ENCODE measurements around the gene LRRC37B. TPM values are rescaled to one million over a fixed set of nuclear protein-coding genes. Genes with fewer than 3 reads are reported as not detected.
"Not testable (repeated sequence)": the region's sequence is repeated elsewhere in the genome, so short reads cannot be mapped to it uniquely, and the experiment has no call there.

The LRRC37B gene
- polyA plus RNA-seq, 3 donors: 1.8 to 31.2 (median 2.1) TPM

GRCh38 chr17:32041306-32041875, 34.2 kb downstream of the LRRC37B start:
- H3K4me3 Mint-ChIP-seq; H3K9me3 ChIP-seq (replicated peaks in 1 of 2; ENCODE audit: control insufficient read depth in 1 of 2, insufficient read depth in 1 of 2, low read length in 2 of 2); H4K20me1 ChIP-seq (ENCODE audit: insufficient read depth, low read length); H3K4me1 ChIP-seq (ENCODE audit: control insufficient read depth in 1 of 2, insufficient read depth in 2 of 2, low read length in 2 of 2); H3K9me3 Mint-ChIP-seq; H3K9ac ChIP-seq (ENCODE audit: insufficient read depth, low read length, poor library complexity, severe bottlenecking); H2AFZ ChIP-seq (ENCODE audit: insufficient read depth, low read depth, low read length, poor library complexity, severe bottlenecking); H3K79me2 ChIP-seq (ENCODE audit: insufficient read depth, low read length); intact Hi-C loops (cut with micrococcal nuclease); DNase-seq; H3K27me3 Mint-ChIP-seq (ENCODE audit: low read depth in 3 of 3); H3K4me1 Mint-ChIP-seq; H3K4me3 ChIP-seq (replicated peaks in 1 of 3; ENCODE audit: low read depth in 2 of 3, low read length in 3 of 3); H3K27ac Mint-ChIP-seq; H3K27me3 ChIP-seq (ENCODE audit: control insufficient read depth in 2 of 2, insufficient read depth in 2 of 2, low read length in 2 of 2); H3K4me2 ChIP-seq (replicated peaks; ENCODE audit: extremely low read depth, low read length, poor library complexity, severe bottlenecking); H3K27ac ChIP-seq (ENCODE audit: low read depth in 1 of 2, low read length in 2 of 2): not testable (repeated sequence)
- H3K36me3 Mint-ChIP-seq: peaks cover 48 to 58% of the 10 kb centered on the region in 2 donors
- WGBS (ENCODE audit: insufficient coverage): 94% methylated on average over 7 of the region's 19 CpGs
- peaks cover 31 to 46% of the 10 kb centered on the region in 2 donors for H3K36me3 ChIP-seq (replicated peaks in 1 of 2; ENCODE audit: control insufficient read depth in 1 of 2, insufficient read depth in 2 of 2, low read length in 2 of 2)

GRCh38 chr17:32042266-32042665, 35.1 kb downstream of the LRRC37B start:
- 83% methylated on average over 1 of the region's 11 CpGs for WGBS (ENCODE audit: insufficient coverage)
- H3K9me3 ChIP-seq (replicated peaks in 1 of 2; ENCODE audit: control insufficient read depth in 1 of 2, insufficient read depth in 1 of 2, low read length in 2 of 2); H3K79me2 ChIP-seq (ENCODE audit: insufficient read depth, low read length); H3K27ac ChIP-seq (ENCODE audit: low read depth in 1 of 2, low read length in 2 of 2); H3K4me1 ChIP-seq (ENCODE audit: control insufficient read depth in 1 of 2, insufficient read depth in 2 of 2, low read length in 2 of 2); intact Hi-C loops (cut with micrococcal nuclease); H4K20me1 ChIP-seq (ENCODE audit: insufficient read depth, low read length); H3K9me3 Mint-ChIP-seq; H3K4me3 ChIP-seq (replicated peaks in 1 of 3; ENCODE audit: low read depth in 2 of 3, low read length in 3 of 3); H3K4me2 ChIP-seq (replicated peaks; ENCODE audit: extremely low read depth, low read length, poor library complexity, severe bottlenecking); H3K27me3 Mint-ChIP-seq (ENCODE audit: low read depth in 3 of 3); H2AFZ ChIP-seq (ENCODE audit: insufficient read depth, low read depth, low read length, poor library complexity, severe bottlenecking); H3K4me3 Mint-ChIP-seq; H3K4me1 Mint-ChIP-seq; H3K27me3 ChIP-seq (ENCODE audit: control insufficient read depth in 2 of 2, insufficient read depth in 2 of 2, low read length in 2 of 2); H3K9ac ChIP-seq (ENCODE audit: insufficient read depth, low read length, poor library complexity, severe bottlenecking); DNase-seq: not testable (repeated sequence)
- Mint-ChIP-seq H3K27ac (peak overlapping the region in 2 of 7 donors; percentile 21 to 68), H3K36me3 (peaks cover 40 to 51% of the 10 kb centered on the region in 2 donors)
- peaks cover 22 to 41% of the 10 kb centered on the region in 2 donors for H3K36me3 ChIP-seq (replicated peaks in 1 of 2; ENCODE audit: control insufficient read depth in 1 of 2, insufficient read depth in 2 of 2, low read length in 2 of 2)

GRCh38 chr17:32045611-32046010, 38.4 kb downstream of the LRRC37B start:
- H3K27me3 Mint-ChIP-seq (ENCODE audit: low read depth in 3 of 3); H3K27me3 ChIP-seq (ENCODE audit: control insufficient read depth in 2 of 2, insufficient read depth in 2 of 2, low read length in 2 of 2); H3K4me3 Mint-ChIP-seq; H3K9me3 Mint-ChIP-seq; H3K4me1 ChIP-seq (ENCODE audit: control insufficient read depth in 1 of 2, insufficient read depth in 2 of 2, low read length in 2 of 2); DNase-seq; H3K4me3 ChIP-seq (replicated peaks in 1 of 3; ENCODE audit: low read depth in 2 of 3, low read length in 3 of 3); H3K27ac Mint-ChIP-seq; H3K4me1 Mint-ChIP-seq; H3K9me3 ChIP-seq (replicated peaks in 1 of 2; ENCODE audit: control insufficient read depth in 1 of 2, insufficient read depth in 1 of 2, low read length in 2 of 2); H3K4me2 ChIP-seq (replicated peaks; ENCODE audit: extremely low read depth, low read length, poor library complexity, severe bottlenecking); H2AFZ ChIP-seq (ENCODE audit: insufficient read depth, low read depth, low read length, poor library complexity, severe bottlenecking); H3K9ac ChIP-seq (ENCODE audit: insufficient read depth, low read length, poor library complexity, severe bottlenecking); intact Hi-C loops (cut with micrococcal nuclease); H3K79me2 ChIP-seq (ENCODE audit: insufficient read depth, low read length); H4K20me1 ChIP-seq (ENCODE audit: insufficient read depth, low read length); H3K27ac ChIP-seq (ENCODE audit: low read depth in 1 of 2, low read length in 2 of 2): not testable (repeated sequence)
- H3K36me3 Mint-ChIP-seq: peaks cover 36 to 44% of the 10 kb centered on the region in 2 donors
- no CpG with 5 or more reads among the region's 3 CpGs for WGBS (ENCODE audit: insufficient coverage)
- H3K36me3 ChIP-seq (replicated peaks in 1 of 2; ENCODE audit: control insufficient read depth in 1 of 2, insufficient read depth in 2 of 2, low read length in 2 of 2): peaks cover 11 to 38% of the 10 kb centered on the region in 2 donors

- H3K36me3 Mint-ChIP-seq: peaks cover 34 to 40% of the 10 kb centered on the region in 2 donors
- DNase-seq; H4K20me1 ChIP-seq (ENCODE audit: insufficient read depth, low read length); H3K4me1 ChIP-seq (ENCODE audit: control insufficient read depth in 1 of 2, insufficient read depth in 2 of 2, low read length in 2 of 2); intact Hi-C loops (cut with micrococcal nuclease); H3K4me2 ChIP-seq (replicated peaks; ENCODE audit: extremely low read depth, low read length, poor library complexity, severe bottlenecking); H3K27ac ChIP-seq (ENCODE audit: low read depth in 1 of 2, low read length in 2 of 2); H3K9ac ChIP-seq (ENCODE audit: insufficient read depth, low read length, poor library complexity, severe bottlenecking); H2AFZ ChIP-seq (ENCODE audit: insufficient read depth, low read depth, low read length, poor library complexity, severe bottlenecking); H3K27ac Mint-ChIP-seq; H3K4me3 ChIP-seq (replicated peaks in 1 of 3; ENCODE audit: low read depth in 2 of 3, low read length in 3 of 3); H3K27me3 Mint-ChIP-seq (ENCODE audit: low read depth in 3 of 3); H3K27me3 ChIP-seq (ENCODE audit: control insufficient read depth in 2 of 2, insufficient read depth in 2 of 2, low read length in 2 of 2); H3K4me3 Mint-ChIP-seq; H3K9me3 Mint-ChIP-seq; H3K79me2 ChIP-seq (ENCODE audit: insufficient read depth, low read length); H3K4me1 Mint-ChIP-seq; H3K9me3 ChIP-seq (replicated peaks in 1 of 2; ENCODE audit: control insufficient read depth in 1 of 2, insufficient read depth in 1 of 2, low read length in 2 of 2): not testable (repeated sequence)
- 95% methylated on average over 5 of the region's 6 CpGs for WGBS (ENCODE audit: insufficient coverage)
- peaks cover 6 to 27% of the 10 kb centered on the region in 2 donors for H3K36me3 ChIP-seq (replicated peaks in 1 of 2; ENCODE audit: control insufficient read depth in 1 of 2, insufficient read depth in 2 of 2, low read length in 2 of 2)
Observed at GRCh38 chr17:32047663-32048062, 40.5 kb downstream of the LRRC37B start.
